Liver (tissue), 3 donors: ENCODE results near the gene SIDT2.
A peak's percentile ranks its signal among the peaks of the same experiment; 100 is the strongest.

ENCODE experiments used
- FOXA1 ChIP-seq: IDR thresholded peaks from 2 replicates; pipeline ENCODE4 v1.6.1; 2016; ENCODE audit warnings: antibody characterized with exemption
- GABPA ChIP-seq, 2 donors: IDR thresholded peaks in 1 of 2; conservative IDR thresholded peaks in 1 of 2; 2 replicates each; pipeline ENCODE4 v1.6.1; 2016; ENCODE audit warnings: antibody characterized with exemption in 2 of 2, mild to moderate bottlenecking in 1 of 2, moderate library complexity in 1 of 2
- RXRA ChIP-seq, 2 donors: IDR thresholded peaks; 2 replicates each; pipeline ENCODE4 v1.6.1; 2017 to 2018; ENCODE audit warnings: antibody characterized with exemption in 2 of 2, mild to moderate bottlenecking in 1 of 2
- SP1 ChIP-seq: IDR thresholded peaks from 2 replicates; pipeline ENCODE4 v1.6.1; 2018; ENCODE audit warnings: antibody characterized with exemption, mild to moderate bottlenecking
- TAF1 ChIP-seq: conservative IDR thresholded peaks from 2 replicates; pipeline ENCODE4 v1.6.1; 2016; ENCODE audit warnings: antibody characterized with exemption, mild to moderate bottlenecking
- TF ChIP-seq, protein P1 (sequence below): fragments of 150-350 bp; IDR thresholded peaks from 2 replicates; pipeline ENCODE4 v1.5.1; 2017; ENCODE audit warnings: improper control_type of control experiment, low read depth, low read length; ENCODE audit not compliant: missing input control
- TF ChIP-seq, protein P2 (sequence below): IDR thresholded peaks from 2 replicates; pipeline ENCODE4 v1.6.1; 2016; ENCODE audit warnings: antibody characterized with exemption
- TF ChIP-seq, protein P3 (sequence below): IDR thresholded peaks from 2 replicates; pipeline ENCODE4 v1.6.1; 2016; ENCODE audit warnings: antibody characterized with exemption, mild to moderate bottlenecking
- TF ChIP-seq, protein P4 (sequence below): IDR thresholded peaks from 2 replicates; pipeline ENCODE4 v1.6.1; 2016; ENCODE audit warnings: antibody characterized with exemption
- TF ChIP-seq, protein P5 (sequence below): IDR thresholded peaks from 2 replicates; pipeline ENCODE4 v1.6.1; 2016; ENCODE audit warnings: antibody characterized with exemption
- donor health status: healthy.
- donor health status: healthy.

DNA sequence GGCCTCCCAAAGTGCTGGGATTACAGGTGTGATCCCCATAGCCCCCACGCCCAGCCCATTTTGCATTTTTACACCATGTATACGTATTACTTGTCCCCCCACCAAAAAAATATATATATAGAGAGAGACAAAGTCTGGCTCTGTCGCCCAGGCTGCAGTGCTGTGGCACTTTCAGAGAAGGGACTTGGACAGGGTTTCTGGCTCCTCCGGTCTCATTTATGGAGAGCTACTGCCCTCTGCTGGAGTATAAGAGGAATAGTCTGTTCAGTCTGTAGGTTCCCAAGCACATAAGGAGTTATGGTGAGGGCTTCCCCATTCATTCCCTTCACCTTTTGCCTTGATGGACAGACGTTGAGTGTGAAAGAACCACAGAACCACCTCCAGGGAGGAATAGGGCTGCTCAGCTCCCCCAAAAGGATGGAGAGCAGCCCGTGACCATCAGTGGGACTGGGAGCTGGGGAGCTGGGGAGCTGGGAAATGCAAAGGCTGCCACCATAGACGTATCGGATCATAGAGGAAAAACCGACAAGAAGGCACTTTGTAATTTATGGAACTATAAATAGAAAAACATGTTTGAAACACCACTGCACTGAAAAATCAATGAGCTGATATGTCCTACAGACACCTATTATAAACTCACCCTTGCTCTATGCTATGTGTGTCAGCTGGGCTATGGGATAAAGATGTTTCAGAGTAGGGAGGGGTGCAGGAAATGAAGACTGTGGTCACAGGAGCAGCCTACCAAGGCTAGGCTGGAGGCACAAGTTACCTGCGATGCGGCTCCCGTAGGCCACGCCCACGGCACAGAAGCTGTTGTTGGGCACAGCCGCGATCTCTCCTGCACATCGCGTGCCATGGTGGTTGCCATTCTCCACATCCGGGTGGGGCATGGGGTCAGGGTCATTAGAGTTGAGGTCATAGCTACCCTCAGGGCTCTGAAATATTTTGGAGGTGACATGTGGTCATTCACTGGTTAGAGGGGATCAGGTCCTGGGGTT lies 48.1 kb downstream of the SIDT2 start:
- TF ChIP-seq, protein P1, sequence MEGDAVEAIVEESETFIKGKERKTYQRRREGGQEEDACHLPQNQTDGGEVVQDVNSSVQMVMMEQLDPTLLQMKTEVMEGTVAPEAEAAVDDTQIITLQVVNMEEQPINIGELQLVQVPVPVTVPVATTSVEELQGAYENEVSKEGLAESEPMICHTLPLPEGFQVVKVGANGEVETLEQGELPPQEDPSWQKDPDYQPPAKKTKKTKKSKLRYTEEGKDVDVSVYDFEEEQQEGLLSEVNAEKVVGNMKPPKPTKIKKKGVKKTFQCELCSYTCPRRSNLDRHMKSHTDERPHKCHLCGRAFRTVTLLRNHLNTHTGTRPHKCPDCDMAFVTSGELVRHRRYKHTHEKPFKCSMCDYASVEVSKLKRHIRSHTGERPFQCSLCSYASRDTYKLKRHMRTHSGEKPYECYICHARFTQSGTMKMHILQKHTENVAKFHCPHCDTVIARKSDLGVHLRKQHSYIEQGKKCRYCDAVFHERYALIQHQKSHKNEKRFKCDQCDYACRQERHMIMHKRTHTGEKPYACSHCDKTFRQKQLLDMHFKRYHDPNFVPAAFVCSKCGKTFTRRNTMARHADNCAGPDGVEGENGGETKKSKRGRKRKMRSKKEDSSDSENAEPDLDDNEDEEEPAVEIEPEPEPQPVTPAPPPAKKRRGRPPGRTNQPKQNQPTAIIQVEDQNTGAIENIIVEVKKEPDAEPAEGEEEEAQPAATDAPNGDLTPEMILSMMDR = peak; percentile 87
- TF ChIP-seq FOXA1 = no peak
- TF ChIP-seq, protein P2, sequence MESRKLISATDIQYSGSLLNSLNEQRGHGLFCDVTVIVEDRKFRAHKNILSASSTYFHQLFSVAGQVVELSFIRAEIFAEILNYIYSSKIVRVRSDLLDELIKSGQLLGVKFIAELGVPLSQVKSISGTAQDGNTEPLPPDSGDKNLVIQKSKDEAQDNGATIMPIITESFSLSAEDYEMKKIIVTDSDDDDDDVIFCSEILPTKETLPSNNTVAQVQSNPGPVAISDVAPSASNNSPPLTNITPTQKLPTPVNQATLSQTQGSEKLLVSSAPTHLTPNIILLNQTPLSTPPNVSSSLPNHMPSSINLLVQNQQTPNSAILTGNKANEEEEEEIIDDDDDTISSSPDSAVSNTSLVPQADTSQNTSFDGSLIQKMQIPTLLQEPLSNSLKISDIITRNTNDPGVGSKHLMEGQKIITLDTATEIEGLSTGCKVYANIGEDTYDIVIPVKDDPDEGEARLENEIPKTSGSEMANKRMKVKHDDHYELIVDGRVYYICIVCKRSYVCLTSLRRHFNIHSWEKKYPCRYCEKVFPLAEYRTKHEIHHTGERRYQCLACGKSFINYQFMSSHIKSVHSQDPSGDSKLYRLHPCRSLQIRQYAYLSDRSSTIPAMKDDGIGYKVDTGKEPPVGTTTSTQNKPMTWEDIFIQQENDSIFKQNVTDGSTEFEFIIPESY = no peak
- TF ChIP-seq, protein P3, sequence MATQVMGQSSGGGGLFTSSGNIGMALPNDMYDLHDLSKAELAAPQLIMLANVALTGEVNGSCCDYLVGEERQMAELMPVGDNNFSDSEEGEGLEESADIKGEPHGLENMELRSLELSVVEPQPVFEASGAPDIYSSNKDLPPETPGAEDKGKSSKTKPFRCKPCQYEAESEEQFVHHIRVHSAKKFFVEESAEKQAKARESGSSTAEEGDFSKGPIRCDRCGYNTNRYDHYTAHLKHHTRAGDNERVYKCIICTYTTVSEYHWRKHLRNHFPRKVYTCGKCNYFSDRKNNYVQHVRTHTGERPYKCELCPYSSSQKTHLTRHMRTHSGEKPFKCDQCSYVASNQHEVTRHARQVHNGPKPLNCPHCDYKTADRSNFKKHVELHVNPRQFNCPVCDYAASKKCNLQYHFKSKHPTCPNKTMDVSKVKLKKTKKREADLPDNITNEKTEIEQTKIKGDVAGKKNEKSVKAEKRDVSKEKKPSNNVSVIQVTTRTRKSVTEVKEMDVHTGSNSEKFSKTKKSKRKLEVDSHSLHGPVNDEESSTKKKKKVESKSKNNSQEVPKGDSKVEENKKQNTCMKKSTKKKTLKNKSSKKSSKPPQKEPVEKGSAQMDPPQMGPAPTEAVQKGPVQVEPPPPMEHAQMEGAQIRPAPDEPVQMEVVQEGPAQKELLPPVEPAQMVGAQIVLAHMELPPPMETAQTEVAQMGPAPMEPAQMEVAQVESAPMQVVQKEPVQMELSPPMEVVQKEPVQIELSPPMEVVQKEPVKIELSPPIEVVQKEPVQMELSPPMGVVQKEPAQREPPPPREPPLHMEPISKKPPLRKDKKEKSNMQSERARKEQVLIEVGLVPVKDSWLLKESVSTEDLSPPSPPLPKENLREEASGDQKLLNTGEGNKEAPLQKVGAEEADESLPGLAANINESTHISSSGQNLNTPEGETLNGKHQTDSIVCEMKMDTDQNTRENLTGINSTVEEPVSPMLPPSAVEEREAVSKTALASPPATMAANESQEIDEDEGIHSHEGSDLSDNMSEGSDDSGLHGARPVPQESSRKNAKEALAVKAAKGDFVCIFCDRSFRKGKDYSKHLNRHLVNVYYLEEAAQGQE = no peak
- TF ChIP-seq, protein P4, sequence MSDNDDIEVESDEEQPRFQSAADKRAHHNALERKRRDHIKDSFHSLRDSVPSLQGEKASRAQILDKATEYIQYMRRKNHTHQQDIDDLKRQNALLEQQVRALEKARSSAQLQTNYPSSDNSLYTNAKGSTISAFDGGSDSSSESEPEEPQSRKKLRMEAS = no peak
- no peak for TF ChIP-seq TAF1
- no peak for TF ChIP-seq GABPA (IDR thresholded peaks at IDR 0.05 in 1 of 2, conservative IDR thresholded peaks at IDR 0.05 in 1 of 2)
- TF ChIP-seq, protein P5, sequence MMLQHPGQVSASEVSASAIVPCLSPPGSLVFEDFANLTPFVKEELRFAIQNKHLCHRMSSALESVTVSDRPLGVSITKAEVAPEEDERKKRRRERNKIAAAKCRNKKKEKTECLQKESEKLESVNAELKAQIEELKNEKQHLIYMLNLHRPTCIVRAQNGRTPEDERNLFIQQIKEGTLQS = no peak
- TF ChIP-seq SP1 = no peak
- no peak for TF ChIP-seq RXRA (IDR thresholded peaks at IDR 0.05)
